ENCODE data around the gene TIMM22. TPM values are rescaled to one million over a fixed set of nuclear protein-coding genes. Genes with fewer than 3 reads are reported as not detected.
A peak's percentile ranks its signal among the peaks of the same experiment; 100 is the strongest.

The TIMM22 gene
- total RNA-seq, 1 experiment from 2014 or later: 13.6 TPM

DNA sequence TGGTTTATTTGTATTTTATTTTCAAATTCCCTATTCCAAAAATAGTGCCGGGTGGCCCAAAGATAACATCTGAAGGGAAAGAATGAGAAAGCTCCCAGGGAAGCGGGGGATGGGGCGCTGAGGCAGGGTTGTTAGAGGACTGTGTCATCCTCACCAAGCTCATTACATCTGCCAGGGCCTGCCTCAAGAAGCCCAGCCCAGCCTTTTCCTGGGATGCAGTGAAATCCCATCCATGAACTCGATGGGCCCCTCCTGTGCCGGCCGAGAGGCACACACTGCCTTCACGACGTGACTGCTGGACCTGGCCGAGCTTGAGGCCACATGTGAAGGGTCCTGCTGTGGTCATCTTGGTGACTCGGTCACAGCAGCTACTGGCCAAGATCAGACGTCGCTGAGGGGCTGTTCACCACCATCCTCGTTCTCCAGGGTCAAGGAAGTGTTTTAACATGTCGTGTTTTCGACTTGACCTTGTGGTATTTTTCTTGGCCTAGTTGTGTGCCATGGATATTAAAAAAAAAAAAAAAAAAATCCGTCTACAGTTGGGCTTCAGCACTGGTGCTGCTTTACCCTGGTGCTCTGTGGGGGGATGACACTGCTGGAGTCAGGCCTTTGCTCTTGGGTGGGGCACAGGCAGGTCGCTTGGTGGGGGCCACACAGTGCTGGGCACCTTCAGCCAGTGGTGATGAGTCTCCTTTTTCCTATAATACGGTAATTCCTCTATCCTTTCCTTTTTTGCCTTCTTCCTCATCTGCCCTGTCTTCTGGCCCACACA lies 4.9 kb downstream of the TIMM22 start:
- peak; percentile 58 for DNase-seq (ENCODE audit: low read depth)

- DNase-seq (ENCODE audit: low read depth): no peak
These were observed 5.5 kb downstream of the TIMM22 start for GRCh38 chr17:1002412-1002753.

DNA sequence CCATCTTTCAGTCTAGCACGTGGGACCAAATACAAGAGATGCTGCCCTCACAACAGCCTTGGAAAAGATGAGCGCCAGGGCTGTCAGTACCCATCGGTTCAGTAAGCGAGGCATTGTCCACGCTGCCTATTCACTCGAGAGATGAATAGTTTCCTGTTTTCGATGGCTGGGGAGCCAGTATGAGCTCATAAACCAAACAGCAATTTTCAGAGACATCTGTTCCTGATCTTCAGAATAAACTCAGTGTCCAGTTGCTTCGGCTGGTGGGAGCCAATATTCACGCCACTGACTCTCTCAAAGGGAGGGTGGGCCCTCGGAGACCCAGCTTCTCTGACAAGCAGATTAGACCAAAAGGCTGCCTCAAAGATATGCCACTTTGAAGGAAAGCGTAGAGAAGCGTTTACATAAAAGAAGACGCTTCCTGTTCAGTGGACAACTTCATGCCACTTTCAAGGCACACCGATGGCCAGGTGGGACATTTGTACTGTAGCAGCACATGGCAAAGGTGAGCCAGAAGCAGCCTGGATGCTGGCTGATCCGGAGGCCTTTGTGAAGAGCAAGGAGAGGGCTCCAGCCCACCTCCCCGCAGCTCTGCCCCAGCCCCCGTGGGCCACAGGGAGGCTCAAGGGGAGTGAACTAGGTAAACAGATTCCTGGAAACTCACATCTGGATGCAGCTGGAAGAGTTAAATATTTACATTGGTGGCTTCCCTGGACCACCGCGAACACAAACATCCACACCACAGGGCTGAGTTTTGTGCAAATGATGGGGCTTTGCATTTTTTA lies 6.0 kb downstream of the TIMM22 start:
- DNase-seq (ENCODE audit: low read depth): peak; percentile 24

- DNase-seq (ENCODE audit: low read depth): no peak
These were observed 6.7 kb downstream of the TIMM22 start for GRCh38 chr17:1003633-1003971.

DNA sequence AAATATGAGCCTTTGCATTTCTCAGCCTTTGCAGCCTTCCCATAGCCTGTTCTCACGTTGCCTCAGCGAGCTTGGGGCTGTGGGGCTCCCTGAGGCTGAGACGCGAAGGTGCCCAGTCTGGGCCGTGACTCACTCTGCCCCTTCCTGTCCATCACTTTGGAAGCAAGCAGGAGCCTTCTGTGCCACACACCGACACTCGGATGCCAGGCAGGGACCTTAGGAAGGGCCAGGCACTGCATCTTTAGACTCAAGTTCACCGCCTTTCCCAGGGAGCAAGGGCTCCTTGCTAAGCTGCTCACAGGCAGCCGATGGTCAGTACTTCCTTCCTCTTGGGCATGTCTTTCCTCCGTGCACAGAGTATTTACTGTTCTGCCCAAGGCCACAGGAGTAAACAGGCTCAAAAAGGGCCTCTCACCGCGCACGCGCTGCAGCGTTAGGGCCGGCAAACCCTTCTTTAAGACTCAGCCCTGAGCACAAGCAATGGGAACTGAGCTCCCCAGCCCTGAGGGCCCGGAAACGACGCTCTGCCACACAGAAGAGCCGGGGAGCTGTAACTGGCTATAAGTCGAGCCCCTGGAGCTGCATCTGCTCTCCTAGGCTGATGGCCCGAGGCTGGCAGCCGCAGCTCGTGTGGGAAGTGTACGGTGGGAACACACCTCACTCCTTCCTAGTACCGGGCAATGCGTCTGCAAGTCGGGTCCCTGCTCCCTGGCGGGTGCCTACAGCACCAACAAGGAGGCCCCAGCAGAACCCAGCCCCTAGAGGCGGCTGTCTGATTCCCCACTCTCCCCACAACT lies 7.2 kb downstream of the TIMM22 start:
- no peak for DNase-seq (ENCODE audit: low read depth)

- DNase-seq (ENCODE audit: low read depth): no peak
These were observed 7.9 kb downstream of the TIMM22 start for GRCh38 chr17:1004769-1005295.

- DNase-seq (ENCODE audit: low read depth): peak; percentile 29
These were observed 8.5 kb downstream of the TIMM22 start for GRCh38 chr17:1005361-1005946.

DNA sequence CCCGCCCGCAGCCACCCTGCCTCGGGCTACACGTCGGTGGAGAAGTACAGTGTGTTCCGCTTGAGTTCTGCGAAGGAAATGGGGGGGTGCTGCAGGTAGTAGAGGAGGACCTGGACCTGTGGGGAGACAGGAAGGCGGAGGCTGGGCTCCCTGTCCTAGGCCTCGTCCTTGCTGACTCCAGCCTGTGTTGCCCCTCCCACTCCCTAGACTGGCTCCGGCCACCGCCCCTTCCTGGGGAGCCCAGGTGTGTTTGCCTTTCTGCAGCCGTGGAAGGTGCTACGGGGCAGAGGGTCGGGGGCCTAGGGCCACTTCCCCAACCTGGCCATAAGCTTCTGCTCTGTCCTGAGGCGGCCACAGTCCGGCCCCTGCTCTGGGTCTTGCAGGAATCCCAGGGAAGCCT lies 9.1 kb downstream of the TIMM22 start:
- DNase-seq (ENCODE audit: low read depth): no peak

- no peak for DNase-seq (ENCODE audit: low read depth)
These were observed 10.5 kb downstream of the TIMM22 start for GRCh38 chr17:1007310-1008007.

DNA sequence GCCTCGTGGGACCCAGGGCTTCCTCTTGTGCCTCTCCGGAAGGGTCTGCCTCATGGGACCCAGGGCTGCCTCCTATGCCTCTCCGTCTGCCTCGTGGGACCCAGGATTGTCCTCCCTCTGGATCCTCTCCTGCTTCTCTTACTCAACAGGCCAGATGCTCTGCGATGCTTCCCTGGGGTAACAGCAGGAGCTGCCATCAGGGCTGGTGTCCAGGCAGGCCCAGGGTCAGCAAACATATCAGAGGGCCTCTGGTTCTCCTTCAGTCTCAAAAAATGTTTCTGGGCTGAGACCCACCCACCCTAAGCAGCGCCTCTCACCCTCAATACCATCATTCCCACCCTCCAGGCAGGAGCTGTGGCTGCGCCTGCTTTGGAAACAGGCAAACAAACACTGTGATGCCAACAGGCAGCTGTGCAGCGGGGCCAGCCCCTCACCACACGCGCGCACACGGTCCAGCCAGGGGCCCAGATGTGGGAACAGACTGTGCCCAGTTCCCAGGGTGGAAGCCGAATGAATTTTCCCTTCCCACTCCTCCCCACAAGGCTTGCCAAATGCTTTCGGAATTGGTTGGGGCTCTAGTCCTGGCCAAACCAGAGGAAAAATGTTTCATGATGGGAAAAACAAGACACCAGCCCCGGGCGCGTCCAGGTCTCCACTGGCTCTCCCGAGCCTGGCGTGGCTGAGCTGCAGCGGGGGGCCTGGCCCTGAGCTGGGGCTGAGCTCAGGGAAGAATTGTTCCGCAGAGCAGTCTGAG lies 11.3 kb downstream of the TIMM22 start:
- no peak for DNase-seq (ENCODE audit: low read depth)

DNA sequence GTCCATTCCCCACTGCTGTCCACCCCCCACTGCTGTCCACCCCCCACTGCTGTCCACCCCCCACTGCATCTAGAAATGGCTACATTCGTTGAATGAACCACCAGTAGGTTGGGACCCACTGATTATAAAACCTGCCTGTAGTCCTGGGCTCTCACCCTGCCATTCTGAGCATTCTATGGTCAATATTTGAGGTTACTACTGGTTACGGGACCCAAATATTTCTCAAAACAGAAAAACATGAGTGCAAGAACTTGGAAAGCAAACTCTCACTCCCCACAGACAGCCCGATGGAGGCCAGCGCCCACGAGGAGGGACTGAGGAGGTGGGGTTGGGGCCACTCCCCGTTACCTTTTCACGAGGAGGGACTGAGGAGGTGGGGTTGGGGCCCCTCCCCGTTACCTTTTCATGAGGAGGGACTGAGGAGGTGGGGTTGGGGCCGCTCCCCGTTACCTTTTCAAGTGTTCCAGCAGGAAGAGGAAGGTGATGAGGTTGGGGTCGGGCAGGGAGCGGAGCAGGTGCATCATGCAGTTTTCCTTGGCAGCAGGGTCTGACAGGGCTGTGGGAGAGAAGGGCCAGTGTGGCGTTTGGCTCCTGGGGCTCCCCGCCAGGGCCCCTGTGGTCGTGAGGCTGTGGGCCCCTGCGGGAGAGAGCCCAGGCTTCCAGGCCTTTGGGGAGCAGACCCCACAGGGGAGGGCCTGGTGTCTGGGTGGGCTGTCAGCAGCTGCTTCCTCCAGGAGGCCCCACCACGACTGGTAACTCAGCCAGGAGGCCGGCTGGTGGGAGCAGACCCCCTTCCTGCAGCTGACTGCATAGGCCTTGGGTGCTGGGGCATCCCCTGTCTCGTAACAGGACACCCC lies 12.5 kb downstream of the TIMM22 start:
- DNase-seq (ENCODE audit: low read depth): no peak

- no peak for DNase-seq (ENCODE audit: low read depth)
These were observed 13.1 kb downstream of the TIMM22 start for GRCh38 chr17:1010086-1010450.

- DNase-seq (ENCODE audit: low read depth): no peak
These were observed 13.7 kb downstream of the TIMM22 start for GRCh38 chr17:1010586-1010985.

DNA sequence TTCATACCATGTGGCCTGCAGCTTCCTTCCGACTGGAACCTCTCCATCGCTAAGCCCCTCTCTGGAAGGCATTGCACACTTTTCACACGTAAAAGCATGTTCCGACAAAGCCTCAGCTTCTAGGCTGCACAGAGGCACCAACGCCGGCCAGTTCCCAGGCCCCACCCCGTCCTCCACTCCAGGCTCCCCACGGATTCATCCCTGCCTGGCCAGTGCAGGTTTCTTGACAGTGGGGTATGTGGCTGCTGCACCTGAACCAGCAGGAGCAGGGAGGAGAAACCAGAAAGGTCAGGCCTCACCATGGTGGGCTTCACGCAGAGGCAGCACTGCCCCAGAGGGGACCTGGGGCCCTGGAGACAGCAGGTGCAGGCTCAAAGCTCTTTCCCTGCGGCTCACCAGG lies 14.2 kb downstream of the TIMM22 start:
- no peak for DNase-seq (ENCODE audit: low read depth)

GRCh38 chr17:1011760-1012735 lies 15.1 kb downstream of the TIMM22 start:
- no peak for DNase-seq (ENCODE audit: low read depth)

DNA sequence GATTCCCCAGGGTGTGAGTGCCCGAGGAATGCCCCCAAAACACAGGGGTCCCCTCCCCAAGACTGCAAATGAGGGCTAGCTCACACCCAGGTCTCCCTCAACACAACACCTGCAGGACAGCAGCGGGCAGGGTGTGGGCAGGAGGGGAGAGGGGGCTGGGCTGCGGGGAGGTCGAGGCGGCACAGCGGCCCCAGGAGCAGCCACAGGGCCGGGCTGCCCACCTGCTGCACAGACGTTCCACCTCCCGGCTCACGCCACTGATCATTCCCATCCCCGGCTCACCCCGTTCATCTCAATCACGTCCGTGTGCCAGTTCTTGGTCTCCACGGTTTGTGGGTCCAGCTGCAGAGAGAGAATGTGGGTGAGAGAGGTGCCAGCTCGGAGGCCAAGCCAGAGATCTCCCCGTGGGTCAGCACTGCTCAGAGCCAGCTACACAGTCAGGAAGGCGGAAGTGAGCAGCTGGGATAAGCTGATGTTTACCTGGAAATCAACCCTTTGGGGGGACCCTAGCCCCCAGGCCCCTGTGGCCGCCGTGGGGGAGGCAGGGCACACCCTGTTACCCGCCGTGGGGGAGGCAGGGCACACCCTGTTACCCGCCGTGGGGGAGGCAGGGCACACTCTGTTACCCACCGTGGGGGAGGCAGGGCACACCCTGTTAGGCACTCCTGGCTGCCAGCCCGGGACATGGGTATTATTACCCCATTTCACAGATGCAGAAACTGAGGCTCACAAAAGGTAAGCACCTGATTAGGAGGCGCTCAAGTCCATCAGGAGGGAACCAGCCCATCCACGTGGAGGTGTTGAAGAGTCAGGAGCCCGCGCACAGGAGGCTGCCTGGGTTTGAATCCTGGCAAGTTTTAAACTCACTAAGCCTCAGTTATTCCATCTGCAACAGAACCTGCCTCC lies 16.1 kb downstream of the TIMM22 start:
- no peak for DNase-seq (ENCODE audit: low read depth)

DNA sequence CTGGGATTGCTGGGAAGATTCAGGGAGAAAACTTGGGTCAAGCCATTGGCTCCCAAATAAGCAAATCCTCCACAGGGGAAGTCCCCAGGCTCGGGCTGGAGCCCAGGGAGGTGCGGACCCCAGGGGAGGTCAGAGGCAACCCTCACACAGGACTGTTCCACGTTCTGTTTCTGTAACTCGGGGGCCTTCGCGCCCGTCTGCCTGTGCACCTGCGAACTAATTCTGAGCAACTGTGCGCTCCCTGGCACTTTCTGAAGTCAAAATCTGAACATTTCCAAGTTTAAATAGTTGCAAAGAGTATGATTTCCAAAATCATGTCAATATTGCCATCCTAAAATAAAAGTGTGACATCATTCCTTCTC lies 16.8 kb downstream of the TIMM22 start:
- no peak for DNase-seq (ENCODE audit: low read depth)

DNA sequence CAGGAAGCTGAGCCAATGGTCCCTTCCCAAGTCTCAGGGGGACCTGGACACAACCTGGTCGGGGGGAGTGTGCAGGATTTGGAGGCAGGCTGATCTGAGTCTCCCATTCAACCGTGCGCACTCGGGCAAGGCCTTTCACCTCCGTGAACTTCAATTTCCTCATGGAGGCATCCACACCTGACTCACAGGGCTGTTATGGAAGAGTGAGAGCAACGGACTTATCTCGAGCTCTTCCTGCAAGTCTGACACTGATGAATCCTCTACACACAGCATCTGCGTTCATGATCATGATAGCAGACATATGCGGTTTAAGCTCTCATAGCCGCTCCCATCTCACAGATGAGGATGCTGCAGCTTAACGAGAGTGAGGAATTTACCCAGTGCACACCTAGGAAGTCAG lies 21.6 kb downstream of the TIMM22 start:
- DNase-seq (ENCODE audit: low read depth): no peak
